Neural cell (in vitro differentiated cells): ENCODE data around the gene PACC1. TPM values are rescaled to one million over a fixed set of nuclear protein-coding genes. Genes with fewer than 3 reads are reported as not detected.

Experiments used
- H2AFZ ChIP-seq: fragments of 200-600, 300-800 bp; sonication (generic), shearing (Covaris generic); 2 replicates; pipeline ENCODE4 v1.6.0; 2014; ENCODE audit warnings: low read depth, mild to moderate bottlenecking, antibody characterized with exemption, low read length, moderate library complexity
- H3F3A ChIP-seq: fragments of 200-600 bp; shearing (Covaris generic); 2 replicates; pipeline ENCODE4 v1.6.1; 2016; ENCODE audit warnings: mild to moderate bottlenecking, moderate library complexity, mixed read lengths, antibody characterized with exemption, low read length; ENCODE audit not compliant: insufficient read depth, poor library complexity, severe bottlenecking
- H3K27ac ChIP-seq: fragments of 200-600, 300-800 bp; sonication (generic), shearing (Covaris generic); 2 replicates; pipeline ENCODE4 v1.5.1; 2014; ENCODE audit warnings: mild to moderate bottlenecking, low read length, moderate library complexity
- H3K27me3 ChIP-seq: fragments of 300-800, 200-600 bp; sonication (generic), shearing (Covaris generic); 2 replicates; pipeline ENCODE4 v1.6.0; 2014; ENCODE audit warnings: mild to moderate bottlenecking, low read depth, low read length, moderate library complexity; ENCODE audit not compliant: insufficient read depth
- H3K36me3 ChIP-seq: fragments of 300-800, 200-600 bp; sonication (generic), shearing (Covaris generic); 2 replicates; pipeline ENCODE4 v1.5.1; 2014; ENCODE audit warnings: mild to moderate bottlenecking, antibody characterized with exemption, low read length, moderate library complexity; ENCODE audit not compliant: insufficient read depth
- H3K4me2 ChIP-seq: fragments of 300-800, 200-600 bp; sonication (generic), shearing (Covaris generic); 2 replicates; pipeline ENCODE4 v1.6.0; 2014; ENCODE audit warnings: mild to moderate bottlenecking, low read length
- H3K4me3 ChIP-seq: fragments of 300-800, 200-600 bp; sonication (generic), shearing (Covaris generic); 2 replicates; pipeline ENCODE4 v1.5.1; 2014; ENCODE audit warnings: mild to moderate bottlenecking, low read length, moderate library complexity
- H3K79me2 ChIP-seq: fragments of 200-600 bp; shearing (Covaris generic); replicated peaks from 2 replicates; pipeline ENCODE4 v1.6.0; 2014; ENCODE audit warnings: mild to moderate bottlenecking, low read length, moderate library complexity; ENCODE audit not compliant: insufficient read depth
- H3K9ac ChIP-seq: fragments of 300-800, 200-600 bp; sonication (generic), shearing (Covaris generic); 2 replicates; pipeline ENCODE4 v1.6.1; 2016; ENCODE audit warnings: mild to moderate bottlenecking, low read length, mixed read lengths
- H3K9me2 ChIP-seq: fragments of 200-600 bp; shearing (Covaris generic); 2 replicates; pipeline ENCODE4 v1.6.1; 2016; ENCODE audit warnings: mild to moderate bottlenecking, low read length, mixed read lengths; ENCODE audit not compliant: insufficient read depth
- H3K9me3 ChIP-seq: fragments of 200-600, 300-800 bp; sonication (generic), shearing (Covaris generic); 2 replicates; pipeline ENCODE4 v1.6.1; 2016; ENCODE audit warnings: mild to moderate bottlenecking, mixed run types, low read length, moderate library complexity, mixed read lengths
- H4K20me1 ChIP-seq: fragments of 200-600 bp; shearing (Covaris generic); 2 replicates; pipeline ENCODE4 v1.6.1; 2016; ENCODE audit warnings: mild to moderate bottlenecking, mixed run types; ENCODE audit not compliant: insufficient read depth
- CTCF ChIP-seq: fragments of 450-650 bp; IDR thresholded peaks from 2 replicates; pipeline ENCODE4 v1.5.1; 2014; ENCODE audit warnings: antibody characterized with exemption, mild to moderate bottlenecking, moderate library complexity; ENCODE audit not compliant: poor library complexity, severe bottlenecking
- EP300 ChIP-seq: fragments of 450-650 bp; conservative IDR thresholded peaks from 2 replicates; pipeline ENCODE4 v1.6.1; 2014; ENCODE audit warnings: antibody characterized with exemption, mild to moderate bottlenecking, moderate library complexity; ENCODE audit not compliant: poor library complexity, severe bottlenecking
- EZH2 ChIP-seq: fragments of 200-600, 300-800 bp; shearing (Covaris generic), sonication (generic); IDR thresholded peaks from 2 replicates; pipeline ENCODE4 v1.6.1; 2014; ENCODE audit warnings: antibody characterized with exemption, low read length, borderline replicate concordance, mild to moderate bottlenecking; ENCODE audit not compliant: insufficient read depth, poor library complexity, severe bottlenecking
- MXI1 ChIP-seq: fragments of 450-650 bp; conservative IDR thresholded peaks from 2 replicates; pipeline ENCODE4 v1.6.1; 2014; ENCODE audit warnings: antibody characterized with exemption, mild to moderate bottlenecking; ENCODE audit not compliant: poor library complexity, severe bottlenecking
- POLR2AphosphoS5 ChIP-seq: IDR thresholded peaks from 2 replicates; pipeline ENCODE4 v1.6.1; 2012
- RAD21 ChIP-seq: fragments of 450-650 bp; conservative IDR thresholded peaks from 2 replicates; pipeline ENCODE4 v1.6.1; 2014; ENCODE audit warnings: antibody characterized with exemption, mild to moderate bottlenecking, moderate library complexity
- SMC3 ChIP-seq: fragments of 450-650 bp; conservative IDR thresholded peaks from 2 replicates; pipeline ENCODE4 v1.6.1; 2014; ENCODE audit warnings: antibody characterized with exemption, mild to moderate bottlenecking, moderate library complexity; ENCODE audit not compliant: poor library complexity
- TAF1 ChIP-seq: IDR thresholded peaks from 2 replicates; pipeline ENCODE4 v1.6.1; 2012; ENCODE audit warnings: low read depth
- polyA plus RNA-seq: library from polyadenylated mRNA; depleted of rRNA; stranded (reverse); fragments of >200 nt; gene quantifications from 2 replicates; pipeline ENCODE4 v1.2.3, GENCODE V29; 2014
- TF ChIP-seq, protein P1 (sequence below): IDR thresholded peaks from 2 replicates; pipeline ENCODE4 v1.6.1; 2012; ENCODE audit warnings: borderline replicate concordance

Gene PACC1
- polyA plus RNA-seq, 1 donor from 2014 or later, result 33.3 TPM

DNA sequence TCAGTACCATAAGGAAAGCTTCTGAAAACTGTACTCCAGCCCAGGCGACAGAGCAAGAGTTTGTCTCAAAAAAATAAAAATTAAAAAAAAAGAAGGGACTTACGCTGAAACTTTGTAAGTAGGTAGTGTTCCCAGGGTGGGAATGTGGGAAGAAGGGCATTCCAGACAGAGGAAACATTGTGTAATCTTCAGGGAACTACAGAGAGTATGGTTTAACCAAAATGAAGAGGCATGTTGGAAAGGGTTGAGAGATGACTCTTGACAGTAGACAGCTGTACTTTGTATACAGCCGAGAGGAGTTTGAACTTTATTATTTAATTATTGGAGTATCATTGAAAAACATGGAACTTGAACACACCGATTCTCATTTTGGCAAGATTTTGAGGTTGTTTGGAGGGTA is 86.4 kb downstream of the PACC1 start:
- Histone ChIP-seq H3K27me3 (no peaks in the 10 kb centered on the region), H3K9ac (no peak overlapping the region), H3F3A (no peaks in the 10 kb centered on the region), H3K4me2 (no peak overlapping the region), H3K4me3 (no peak overlapping the region), H3K79me2 (no peaks in the 10 kb centered on the region), H3K27ac (no peak overlapping the region), H4K20me1 (no peaks in the 10 kb centered on the region), H3K36me3 (no peaks in the 10 kb centered on the region), H3K9me2 (no peaks in the 10 kb centered on the region), H3K9me3 (no peaks in the 10 kb centered on the region), H2AFZ (no peak overlapping the region)
- TF ChIP-seq SMC3, result no peak
- no peak for TF ChIP-seq CTCF
- TF ChIP-seq POLR2AphosphoS5, result no peak
- TF ChIP-seq EZH2, result no peak
- no peak for TF ChIP-seq RAD21
- no peak for TF ChIP-seq EP300
- TF ChIP-seq MXI1, result no peak
- no peak for TF ChIP-seq TAF1
- TF ChIP-seq, protein P1, sequence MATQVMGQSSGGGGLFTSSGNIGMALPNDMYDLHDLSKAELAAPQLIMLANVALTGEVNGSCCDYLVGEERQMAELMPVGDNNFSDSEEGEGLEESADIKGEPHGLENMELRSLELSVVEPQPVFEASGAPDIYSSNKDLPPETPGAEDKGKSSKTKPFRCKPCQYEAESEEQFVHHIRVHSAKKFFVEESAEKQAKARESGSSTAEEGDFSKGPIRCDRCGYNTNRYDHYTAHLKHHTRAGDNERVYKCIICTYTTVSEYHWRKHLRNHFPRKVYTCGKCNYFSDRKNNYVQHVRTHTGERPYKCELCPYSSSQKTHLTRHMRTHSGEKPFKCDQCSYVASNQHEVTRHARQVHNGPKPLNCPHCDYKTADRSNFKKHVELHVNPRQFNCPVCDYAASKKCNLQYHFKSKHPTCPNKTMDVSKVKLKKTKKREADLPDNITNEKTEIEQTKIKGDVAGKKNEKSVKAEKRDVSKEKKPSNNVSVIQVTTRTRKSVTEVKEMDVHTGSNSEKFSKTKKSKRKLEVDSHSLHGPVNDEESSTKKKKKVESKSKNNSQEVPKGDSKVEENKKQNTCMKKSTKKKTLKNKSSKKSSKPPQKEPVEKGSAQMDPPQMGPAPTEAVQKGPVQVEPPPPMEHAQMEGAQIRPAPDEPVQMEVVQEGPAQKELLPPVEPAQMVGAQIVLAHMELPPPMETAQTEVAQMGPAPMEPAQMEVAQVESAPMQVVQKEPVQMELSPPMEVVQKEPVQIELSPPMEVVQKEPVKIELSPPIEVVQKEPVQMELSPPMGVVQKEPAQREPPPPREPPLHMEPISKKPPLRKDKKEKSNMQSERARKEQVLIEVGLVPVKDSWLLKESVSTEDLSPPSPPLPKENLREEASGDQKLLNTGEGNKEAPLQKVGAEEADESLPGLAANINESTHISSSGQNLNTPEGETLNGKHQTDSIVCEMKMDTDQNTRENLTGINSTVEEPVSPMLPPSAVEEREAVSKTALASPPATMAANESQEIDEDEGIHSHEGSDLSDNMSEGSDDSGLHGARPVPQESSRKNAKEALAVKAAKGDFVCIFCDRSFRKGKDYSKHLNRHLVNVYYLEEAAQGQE, result no peak

DNA sequence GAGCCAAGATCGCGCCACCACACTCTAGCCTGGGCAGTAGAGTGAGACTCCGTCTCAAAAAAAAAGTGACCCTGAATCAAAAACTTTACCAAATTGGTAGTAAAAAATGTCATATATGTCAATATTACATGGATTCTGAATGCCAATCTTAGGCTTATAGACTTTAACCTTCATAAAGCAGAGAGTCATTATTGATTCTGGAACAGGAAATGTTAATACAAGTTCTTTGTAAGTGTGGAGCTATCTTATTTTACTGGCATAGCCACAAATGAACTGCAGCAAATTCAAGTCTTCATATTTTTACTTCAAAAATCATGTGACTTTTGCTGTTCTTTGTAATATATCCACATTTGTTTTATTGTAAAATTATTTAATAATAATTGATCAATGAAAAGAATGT is 88.1 kb downstream of the PACC1 start:
- Histone ChIP-seq H3F3A (no peaks in the 10 kb centered on the region), H3K9ac (no peak overlapping the region), H3K4me3 (no peak overlapping the region), H3K9me2 (no peaks in the 10 kb centered on the region), H3K79me2 (no peaks in the 10 kb centered on the region), H3K4me2 (no peak overlapping the region), H3K27me3 (no peaks in the 10 kb centered on the region), H3K36me3 (no peaks in the 10 kb centered on the region), H3K9me3 (no peaks in the 10 kb centered on the region), H2AFZ (no peak overlapping the region), H3K27ac (no peak overlapping the region), H4K20me1 (no peaks in the 10 kb centered on the region)
- no peak for TF ChIP-seq EP300
- no peak for TF ChIP-seq POLR2AphosphoS5
- TF ChIP-seq MXI1, result no peak
- no peak for TF ChIP-seq TAF1
- TF ChIP-seq CTCF, result no peak
- TF ChIP-seq, protein P1, result no peak
- TF ChIP-seq SMC3, result no peak
- TF ChIP-seq EZH2, result no peak
- TF ChIP-seq RAD21, result no peak
